H1 (cell line): ENCODE results near the gene SIX3.

ENCODE experiments used
- CBX5 ChIP-seq: fragments of 300-800, 300-1000 bp; sonication (generic); IDR thresholded peaks from 2 replicates; pipeline ENCODE4 v1.7.1; 2016; ENCODE audit warnings: antibody characterized with exemption, low read length, low read depth
- CREB1 ChIP-seq: IDR thresholded peaks from 2 replicates; pipeline ENCODE4 v1.6.1; 2012; ENCODE audit warnings: inconsistent platforms
- CTCF ChIP-seq, 3 experiments: IDR thresholded peaks; 1 replicate in 2 of 3; 2 replicates in 1 of 3; pipeline versions ENCODE4 v1.5.1 to v1.6.1; 2011; ENCODE audit warnings: low read length in 3 of 3, mild to moderate bottlenecking in 3 of 3, inconsistent platforms in 2 of 3, low read depth in 1 of 3, moderate library complexity in 1 of 3; ENCODE audit not compliant: insufficient read depth in 1 of 3; ENCODE audit errors: control extremely low read depth in 1 of 3
- EP300 ChIP-seq, 2 experiments: IDR thresholded peaks; 1 replicate in 1 of 2; 2 replicates in 1 of 2; pipeline ENCODE4 v1.6.1; 2011 to 2012; ENCODE audit warnings: low read depth in 2 of 2, low read length in 2 of 2, mild to moderate bottlenecking in 2 of 2, borderline replicate concordance in 1 of 2, inconsistent platforms in 1 of 2, moderate library complexity in 1 of 2
- GTF2F1 ChIP-seq: IDR thresholded peaks from 2 replicates; pipeline ENCODE4 v1.6.1; 2012; ENCODE audit warnings: low read depth, low read length, improper control_type of control experiment, borderline replicate concordance
- JUN ChIP-seq: IDR thresholded peaks from 2 replicates; pipeline ENCODE4 v1.6.1; 2011; ENCODE audit warnings: low read depth, mild to moderate bottlenecking, improper control_type of control experiment, low read length
- SRF ChIP-seq: IDR thresholded peaks from 2 replicates; pipeline ENCODE4 v1.6.1; 2011; ENCODE audit warnings: mild to moderate bottlenecking, low read depth, low read length, moderate library complexity
- SUZ12 ChIP-seq: fragments of 200-600 bp; sonication (generic); IDR thresholded peaks from 2 replicates; pipeline ENCODE4 v1.6.1; 2012; ENCODE audit warnings: mild to moderate bottlenecking, inconsistent platforms, low read length, moderate library complexity, mixed read lengths
- YY1 ChIP-seq: IDR thresholded peaks from 2 replicates; pipeline ENCODE4 v1.6.1; 2011; ENCODE audit warnings: low read depth, mild to moderate bottlenecking, low read length

GRCh38 chr2:44925561-44926136 lies 15.9 kb upstream of the SIX3 start:
- TF ChIP-seq YY1 (no peak), CBX5 (no peak), SRF (no peak), EP300 (IDR thresholded peaks at IDR 0.05; ENCODE audit: borderline replicate concordance in 1 of 2, low read depth in 2 of 2, low read length in 2 of 2) (no peak), CTCF (IDR thresholded peaks at IDR 0.05; ENCODE audit: control extremely low read depth in 1 of 3, insufficient read depth in 1 of 3, low read depth in 1 of 3, low read length in 3 of 3) (no peak), GTF2F1 (no peak), CREB1 (no peak), SUZ12 (no peak), JUN (no peak)
